ENCODE measurements around the gene SLC26A9.
"Not testable (repeated sequence)": the region's sequence is repeated elsewhere in the genome, so short reads cannot be mapped to it uniquely, and the experiment has no call there.

- not testable (repeated sequence) for TF ChIP-seq USF2 (CRISPR knock-in tag; IDR thresholded peaks at IDR 0.05); NR3C1 (CRISPR knock-in tag; conservative IDR thresholded peaks at IDR 0.05; ENCODE audit: low read depth)
These were observed 54.2 kb downstream of the SLC26A9 start for GRCh38 chr1:205889006-205889405.
